ENCODE data around the gene UTP4. TPM values are rescaled to one million over a fixed set of nuclear protein-coding genes. Genes with fewer than 3 reads are reported as not detected.

UTP4 gene
- total RNA-seq, 1 donor from 2014 or later: 30.9 TPM

GRCh38 chr16:69176033-69176800 lies 43.8 kb downstream of the UTP4 start:
- DNase-seq: no peak

- no peak for DNase-seq
These were observed 47.0 kb downstream of the UTP4 start for GRCh38 chr16:69179328-69180010.

- DNase-seq: no peak
These were observed 47.5 kb downstream of the UTP4 start for GRCh38 chr16:69180011-69180338.

- no peak for DNase-seq
These were observed 50.4 kb downstream of the UTP4 start for GRCh38 chr16:69182730-69183416.

GRCh38 chr16:69186642-69187445 lies 54.4 kb downstream of the UTP4 start, which contains the start of gene SNTB2:
Gene SNTB2 (plus strand): TSS chr16:69187164. CDS start chr16:69187167, 3 bp downstream.
- DNase-seq: peak; percentile 88

GRCh38 chr16:69187446-69188235 lies 55.2 kb downstream of the UTP4 start:
- peak; percentile 46 for DNase-seq

GRCh38 chr16:69188236-69188549 lies 55.7 kb downstream of the UTP4 start:
- no peak for DNase-seq

GRCh38 chr16:69188716-69189115 lies 56.3 kb downstream of the UTP4 start:
- no peak for DNase-seq

GRCh38 chr16:69190046-69190588 lies 57.7 kb downstream of the UTP4 start:
- no peak for DNase-seq

GRCh38 chr16:69190598-69190997 lies 58.1 kb downstream of the UTP4 start:
- no peak for DNase-seq

GRCh38 chr16:69191136-69191535 lies 58.7 kb downstream of the UTP4 start:
- DNase-seq: no peak

- no peak for DNase-seq
These were observed 61.4 kb downstream of the UTP4 start for GRCh38 chr16:69193855-69194254.

- no peak for DNase-seq
These were observed 62.0 kb downstream of the UTP4 start for GRCh38 chr16:69194488-69194887.

GRCh38 chr16:69195369-69196029 lies 63.0 kb downstream of the UTP4 start:
- peak; percentile 19 for DNase-seq

- DNase-seq: no peak
These were observed 65.1 kb downstream of the UTP4 start for GRCh38 chr16:69197573-69197972.

GRCh38 chr16:69199382-69199781 lies 66.9 kb downstream of the UTP4 start:
- DNase-seq: no peak

GRCh38 chr16:69201291-69201690 lies 68.8 kb downstream of the UTP4 start:
- no peak for DNase-seq

GRCh38 chr16:69201787-69202186 lies 69.3 kb downstream of the UTP4 start:
- no peak for DNase-seq

GRCh38 chr16:69204172-69204571 lies 71.7 kb downstream of the UTP4 start:
- DNase-seq: no peak

- no peak for DNase-seq
These were observed 77.3 kb downstream of the UTP4 start for GRCh38 chr16:69209735-69210134.

- no peak for DNase-seq
These were observed 85.0 kb downstream of the UTP4 start for GRCh38 chr16:69217433-69217832.
